ENCODE measurements around the gene SLC16A7. TPM values are rescaled to one million over a fixed set of nuclear protein-coding genes. Genes with fewer than 3 reads are reported as not detected.

SLC16A7 gene
- total RNA-seq, 6 experiments from 2014 or later: 11.3 to 25.1 (median 20.5) TPM

DNA sequence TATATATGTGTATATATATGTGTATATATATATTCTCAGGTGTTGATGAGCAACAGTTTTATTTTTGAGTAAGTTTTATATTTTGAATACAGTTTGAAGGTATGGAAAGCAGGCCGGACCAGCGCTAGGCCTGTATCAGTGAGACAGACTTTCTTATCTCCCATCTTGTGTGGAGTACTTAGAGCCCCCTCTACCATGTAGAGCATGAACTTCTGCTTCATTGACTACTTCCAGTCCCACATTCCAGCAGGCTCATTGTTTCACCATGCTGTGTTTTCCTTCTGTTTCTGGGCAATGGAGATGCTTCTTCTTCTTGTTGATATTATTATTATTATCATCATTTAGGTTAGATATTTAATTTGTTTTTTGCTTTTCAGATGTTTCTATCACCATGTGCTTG, 76.4 kb downstream of the SLC16A7 start:
- TF ChIP-seq, protein P1, sequence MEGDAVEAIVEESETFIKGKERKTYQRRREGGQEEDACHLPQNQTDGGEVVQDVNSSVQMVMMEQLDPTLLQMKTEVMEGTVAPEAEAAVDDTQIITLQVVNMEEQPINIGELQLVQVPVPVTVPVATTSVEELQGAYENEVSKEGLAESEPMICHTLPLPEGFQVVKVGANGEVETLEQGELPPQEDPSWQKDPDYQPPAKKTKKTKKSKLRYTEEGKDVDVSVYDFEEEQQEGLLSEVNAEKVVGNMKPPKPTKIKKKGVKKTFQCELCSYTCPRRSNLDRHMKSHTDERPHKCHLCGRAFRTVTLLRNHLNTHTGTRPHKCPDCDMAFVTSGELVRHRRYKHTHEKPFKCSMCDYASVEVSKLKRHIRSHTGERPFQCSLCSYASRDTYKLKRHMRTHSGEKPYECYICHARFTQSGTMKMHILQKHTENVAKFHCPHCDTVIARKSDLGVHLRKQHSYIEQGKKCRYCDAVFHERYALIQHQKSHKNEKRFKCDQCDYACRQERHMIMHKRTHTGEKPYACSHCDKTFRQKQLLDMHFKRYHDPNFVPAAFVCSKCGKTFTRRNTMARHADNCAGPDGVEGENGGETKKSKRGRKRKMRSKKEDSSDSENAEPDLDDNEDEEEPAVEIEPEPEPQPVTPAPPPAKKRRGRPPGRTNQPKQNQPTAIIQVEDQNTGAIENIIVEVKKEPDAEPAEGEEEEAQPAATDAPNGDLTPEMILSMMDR (IDR thresholded peaks at IDR 0.05): no peak
- no peak for TF ChIP-seq POLR2A (IDR thresholded peaks at IDR 0.05)
- WGBS (ENCODE audit: insufficient coverage, low coverage, low lambda C conversion rate, missing lambda C conversion rate): 100% methylated on average over 2 of the region's 2 CpGs

DNA sequence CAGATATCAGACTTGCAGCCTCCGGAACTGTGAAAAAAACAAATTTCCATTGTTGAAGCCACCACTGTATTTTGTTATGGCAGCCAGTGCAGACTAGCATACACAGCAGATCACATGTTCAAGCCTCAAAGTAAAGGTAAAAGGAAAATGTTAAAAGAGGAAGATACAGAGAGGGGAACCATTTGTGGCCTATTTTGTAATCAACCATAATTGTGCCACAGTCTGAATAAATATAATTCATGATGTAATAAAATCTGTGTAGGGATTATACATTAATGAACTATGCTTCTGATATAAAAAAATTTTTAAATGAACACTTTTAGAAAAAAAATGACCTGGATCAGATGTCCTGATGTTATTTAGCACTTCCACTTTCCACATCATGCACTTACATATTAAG, 79.6 kb downstream of the SLC16A7 start:
- H3K27ac ChIP-seq: no peak overlapping the region
- intact Hi-C loops (cut with DNase I): no loop called here
- no peak overlapping the region for H3K4me3 ChIP-seq
- no peak for DNase-seq
- no peaks in the 10 kb centered on the region for H3K9me3 ChIP-seq
- no peaks in the 10 kb centered on the region for H3K27me3 ChIP-seq
- no peak for ATAC-seq
- WGBS (ENCODE audit: insufficient coverage, low coverage, low lambda C conversion rate, missing lambda C conversion rate): no CpG with 5 or more reads among the region's 1 CpG
- H3K36me3 ChIP-seq: no peaks in the 10 kb centered on the region
- H3K4me1 ChIP-seq: no peaks in the 10 kb centered on the region
- no peak for TF ChIP-seq POLR2A (IDR thresholded peaks at IDR 0.05)
- TF ChIP-seq, protein P1 (IDR thresholded peaks at IDR 0.05): no peak

More for the DNA sequence above, 76.4 kb downstream of the SLC16A7 start:
- H3K4me1 ChIP-seq: no peaks in the 10 kb centered on the region
- H3K27ac ChIP-seq: no peak overlapping the region
- ATAC-seq (no peak), DNase-seq (no peak)
- intact Hi-C loops (cut with DNase I): no loop called here
- no peaks in the 10 kb centered on the region for H3K9me3 ChIP-seq
- H3K36me3 ChIP-seq: no peaks in the 10 kb centered on the region
- no peak overlapping the region for H3K4me3 ChIP-seq
- H3K27me3 ChIP-seq: no peaks in the 10 kb centered on the region

DNA sequence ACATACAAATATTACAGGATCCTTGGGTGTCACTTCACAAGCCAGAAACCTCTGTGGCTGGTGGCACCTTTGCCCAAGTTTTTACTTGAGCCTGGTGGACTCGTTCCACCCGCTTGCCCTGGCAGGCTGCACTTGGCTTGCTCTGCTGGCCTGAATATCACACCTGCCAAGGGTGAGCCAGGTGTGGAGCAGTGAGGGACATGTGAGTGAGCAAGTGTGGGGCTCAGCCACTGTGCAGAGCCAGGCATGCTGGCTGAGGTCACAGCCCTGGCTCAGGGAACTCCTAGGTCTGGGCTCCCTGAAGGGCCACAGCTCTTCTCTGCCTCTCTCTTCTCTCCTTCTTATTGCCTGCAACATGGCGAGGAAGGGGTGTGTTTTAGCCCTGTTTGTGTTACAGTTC, 82.0 kb downstream of the SLC16A7 start:
- Histone ChIP-seq H3K4me3 (no peak overlapping the region), H3K4me1 (no peaks in the 10 kb centered on the region), H3K36me3 (no peaks in the 10 kb centered on the region), H3K9me3 (no peaks in the 10 kb centered on the region), H3K27ac (no peak overlapping the region), H3K27me3 (no peaks in the 10 kb centered on the region)
- no peak for TF ChIP-seq POLR2A (IDR thresholded peaks at IDR 0.05)
- ATAC-seq (peak in 1 of 4 donors; percentile 95), DNase-seq (peak in 1 of 3 donors; percentile 68)
- intact Hi-C loops (cut with DNase I): no loop called here
- WGBS (ENCODE audit: insufficient coverage, low coverage, low lambda C conversion rate, missing lambda C conversion rate): 53% methylated on average over 2 of the region's 3 CpGs

DNA sequence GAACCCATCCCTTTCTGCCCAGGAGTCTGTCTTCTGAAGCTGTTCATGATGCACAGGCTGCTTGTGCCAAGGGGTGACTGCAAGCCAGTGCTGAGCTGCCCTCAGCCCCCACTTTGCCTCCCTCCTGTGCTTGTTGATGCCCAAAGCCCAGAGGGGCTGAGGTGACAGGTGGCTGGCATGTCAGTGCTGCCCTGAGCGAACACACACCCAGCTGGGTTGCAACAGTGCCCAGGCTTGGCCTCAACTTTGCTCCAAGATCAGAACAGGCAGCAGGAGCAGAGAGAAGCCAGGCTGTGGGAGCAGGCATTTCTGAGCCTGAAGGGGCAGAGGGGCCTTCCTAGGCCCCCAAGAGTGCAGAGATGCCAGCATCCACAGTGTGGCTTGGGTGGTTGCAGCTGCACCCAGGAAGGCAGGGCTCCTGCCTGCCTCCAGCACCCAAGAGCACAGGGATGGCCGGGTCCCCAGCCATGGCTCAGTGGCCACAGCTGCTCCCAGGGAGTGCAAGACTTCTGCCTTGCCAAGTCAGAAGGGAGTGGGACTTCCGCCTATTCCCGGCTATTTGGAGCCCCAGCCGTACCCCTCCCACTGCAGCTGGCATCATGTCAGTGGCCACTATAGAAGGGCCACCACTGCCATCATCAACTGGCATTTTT, 83.1 kb downstream of the SLC16A7 start:
- Histone ChIP-seq H3K36me3 (no peaks in the 10 kb centered on the region), H3K9me3 (no peaks in the 10 kb centered on the region), H3K27ac (no peak overlapping the region), H3K4me3 (no peak overlapping the region), H3K4me1 (no peaks in the 10 kb centered on the region), H3K27me3 (no peaks in the 10 kb centered on the region)
- DNase-seq (peak in 1 of 3 donors; percentile 42), ATAC-seq (peak in 1 of 4 donors; percentile 33)
- TF ChIP-seq, protein P1 (IDR thresholded peaks at IDR 0.05): no peak
- no CpG with 5 or more reads among the region's 5 CpGs for WGBS (ENCODE audit: insufficient coverage, low coverage, low lambda C conversion rate, missing lambda C conversion rate)
- intact Hi-C loops (cut with DNase I): no loop called here

DNA sequence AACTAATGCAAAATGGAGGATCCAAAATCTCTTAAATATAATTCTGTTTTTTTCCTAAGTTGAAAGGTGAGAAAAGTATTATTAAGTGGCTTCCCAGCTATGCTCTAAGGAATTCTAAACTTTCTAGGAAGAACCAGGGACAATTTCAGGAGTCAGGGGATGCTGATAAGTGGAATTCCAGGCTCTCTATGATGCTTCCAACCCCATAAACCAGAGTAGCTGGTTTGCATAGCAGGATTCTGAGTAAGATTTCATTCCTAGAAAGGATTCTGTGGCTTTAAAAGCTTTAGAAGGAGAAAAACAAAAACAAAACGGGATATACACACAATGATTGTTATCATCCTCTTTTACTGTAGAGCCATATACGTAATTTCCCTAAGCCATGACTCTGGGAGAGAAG, 93.9 kb downstream of the SLC16A7 start:
- H3K4me3 ChIP-seq: no peak overlapping the region
- WGBS (ENCODE audit: insufficient coverage, low coverage, low lambda C conversion rate, missing lambda C conversion rate): 69% methylated on average over 2 of the region's 2 CpGs
- no peaks in the 10 kb centered on the region for H3K9me3 ChIP-seq
- no peaks in the 10 kb centered on the region for H3K27me3 ChIP-seq
- ATAC-seq (no peak), DNase-seq (no peak)
- TF ChIP-seq, protein P1 (IDR thresholded peaks at IDR 0.05): no peak
- no peaks in the 10 kb centered on the region for H3K36me3 ChIP-seq
- no peaks in the 10 kb centered on the region for H3K4me1 ChIP-seq
- intact Hi-C loops (cut with DNase I): no loop called here
- H3K27ac ChIP-seq: no peak overlapping the region
